Inflammatory macrophage treated with lipopolysaccharide for 4 hours (primary cell): ENCODE results near the gene BCL2L14.
A peak's percentile ranks its signal among the peaks of the same experiment; 100 is the strongest.

Source experiments
- DNase-seq: peaks from one replicate; pipeline ENCODE4 v3.0.0-alpha.2; 2020

The BCL2L14 gene

GRCh38 chr12:12070674-12071656 is at the start of gene BCL2L14:
Gene BCL2L14 (plus strand): TSS chr12:12070939. CDS start chr12:12079306, 8,367 bp downstream.
- peak; percentile 85 for DNase-seq

- peak; percentile 74 for DNase-seq
Observed at GRCh38 chr12:12022306-12022936, 48.3 kb upstream of the BCL2L14 start.

- no peak for DNase-seq
Observed at GRCh38 chr12:12023456-12023855, 47.3 kb upstream of the BCL2L14 start.

- DNase-seq = peak; percentile 47
Observed at GRCh38 chr12:12024911-12025682, 45.6 kb upstream of the BCL2L14 start.

- DNase-seq = no peak
Observed at GRCh38 chr12:12025799-12026386, 44.8 kb upstream of the BCL2L14 start.

- no peak for DNase-seq
Observed at GRCh38 chr12:12028668-12029402, 41.9 kb upstream of the BCL2L14 start.

GRCh38 chr12:12029653-12030052 is 41.1 kb upstream of the BCL2L14 start:
- no peak for DNase-seq

- peak; percentile 42 for DNase-seq
Observed at GRCh38 chr12:12032260-12032791, 38.4 kb upstream of the BCL2L14 start.

- DNase-seq = peak; percentile 78
Observed at GRCh38 chr12:12032851-12033797, 37.6 kb upstream of the BCL2L14 start.

- DNase-seq = no peak
Observed at GRCh38 chr12:12033824-12034223, 36.9 kb upstream of the BCL2L14 start.

- DNase-seq = no peak
Observed at GRCh38 chr12:12034344-12034743, 36.4 kb upstream of the BCL2L14 start.

- no peak for DNase-seq
Observed at GRCh38 chr12:12035229-12035628, 35.5 kb upstream of the BCL2L14 start.

GRCh38 chr12:12036901-12037300 is 33.8 kb upstream of the BCL2L14 start:
- no peak for DNase-seq

GRCh38 chr12:12039897-12040296 is 30.8 kb upstream of the BCL2L14 start:
- DNase-seq = no peak

- DNase-seq = no peak
Observed at GRCh38 chr12:12046401-12046800, 24.3 kb upstream of the BCL2L14 start.

- no peak for DNase-seq
Observed at GRCh38 chr12:12047682-12048081, 23.1 kb upstream of the BCL2L14 start.

- DNase-seq = no peak
Observed at GRCh38 chr12:12048266-12048665, 22.5 kb upstream of the BCL2L14 start.

GRCh38 chr12:12048714-12049113 is 22.0 kb upstream of the BCL2L14 start:
- DNase-seq = no peak

GRCh38 chr12:12051668-12052067 is 19.1 kb upstream of the BCL2L14 start:
- DNase-seq = no peak

GRCh38 chr12:12054993-12055392 is 15.7 kb upstream of the BCL2L14 start:
- no peak for DNase-seq

GRCh38 chr12:12056951-12057350 is 13.8 kb upstream of the BCL2L14 start:
- no peak for DNase-seq
